H9 (cell line): Measurements from ENCODE around the gene SH3BP5L. TPM values are rescaled to one million over a fixed set of nuclear protein-coding genes. Genes with fewer than 3 reads are reported as not detected.

ENCODE experiments used
- DNase-seq: peaks from one replicate; pipeline ENCODE4 v3.0.0-alpha.2; 2017
- H2AFZ ChIP-seq: one replicate; pipeline ENCODE4 v1.6.1; 2013; ENCODE audit warnings: mild to moderate bottlenecking, low read length, control low read depth, moderate library complexity
- H2AK5ac ChIP-seq: 2 replicates; pipeline ENCODE4 v1.6.1; 2013; ENCODE audit warnings: low read length, control low read depth, mixed read lengths; ENCODE audit not compliant: insufficient read length
- H2BK120ac ChIP-seq: one replicate; pipeline ENCODE4 v1.6.1; 2013; ENCODE audit warnings: low read depth, mild to moderate bottlenecking, low read length, control low read depth, inconsistent platforms; ENCODE audit not compliant: poor library complexity, severe bottlenecking
- H2BK12ac ChIP-seq: 2 replicates; pipeline ENCODE4 v1.6.1; 2013; ENCODE audit warnings: low read length, control low read depth, mixed read lengths, low read depth; ENCODE audit not compliant: insufficient read length
- H2BK15ac ChIP-seq: 2 replicates; pipeline ENCODE4 v1.6.1; 2013; ENCODE audit warnings: low read depth, low read length, control low read depth
- H2BK20ac ChIP-seq: one replicate; pipeline ENCODE4 v1.6.1; 2013; ENCODE audit warnings: low read depth, mild to moderate bottlenecking, low read length, control low read depth, inconsistent platforms; ENCODE audit not compliant: poor library complexity, severe bottlenecking
- H2BK5ac ChIP-seq: 2 replicates; pipeline ENCODE4 v1.6.1; 2013; ENCODE audit warnings: low read length, control low read depth, mixed read lengths; ENCODE audit not compliant: insufficient read length
- H3K14ac ChIP-seq: 2 replicates; pipeline ENCODE4 v1.6.1; 2013; ENCODE audit warnings: low read length, control low read depth; ENCODE audit not compliant: insufficient read depth
- H3K18ac ChIP-seq: 2 replicates; pipeline ENCODE4 v1.6.1; 2013; ENCODE audit warnings: low read depth, mild to moderate bottlenecking, mixed read lengths, low read length, control low read depth; ENCODE audit not compliant: insufficient read length
- H3K23ac ChIP-seq: 2 replicates; pipeline ENCODE4 v1.6.1; 2013; ENCODE audit warnings: low read length, control low read depth, mixed read lengths, low read depth; ENCODE audit not compliant: insufficient read length
- H3K23me2 ChIP-seq: 2 replicates; pipeline ENCODE4 v1.6.1; 2013; ENCODE audit warnings: low read depth, mild to moderate bottlenecking, mixed read lengths, low read length, control low read depth; ENCODE audit not compliant: insufficient read length, poor library complexity, severe bottlenecking
- H3K27ac ChIP-seq: 2 replicates; pipeline ENCODE4 v1.5.1; 2013; ENCODE audit warnings: low read length, control low read depth, mixed read lengths, low read depth; ENCODE audit not compliant: insufficient read length
- H3K27me3 ChIP-seq: 2 replicates; pipeline ENCODE4 v1.6.1; 2013; ENCODE audit warnings: low read length, control low read depth, inconsistent platforms; ENCODE audit not compliant: insufficient read depth
- H3K4ac ChIP-seq: 2 replicates; pipeline ENCODE4 v1.6.1; 2013; ENCODE audit warnings: low read depth, mild to moderate bottlenecking, control low read depth, inconsistent platforms, low read length, moderate library complexity
- H3K4me1 ChIP-seq: 2 replicates; pipeline ENCODE4 v1.6.1; 2013; ENCODE audit warnings: low read length, control low read depth, inconsistent platforms; ENCODE audit not compliant: insufficient read depth
- H3K4me2 ChIP-seq: 2 replicates; pipeline ENCODE4 v1.6.1; 2013; ENCODE audit warnings: low read length, control low read depth, mixed read lengths; ENCODE audit not compliant: insufficient read length, insufficient read depth
- H3K56ac ChIP-seq: 2 replicates; pipeline ENCODE4 v1.6.1; 2013; ENCODE audit warnings: low read depth, mild to moderate bottlenecking, mixed read lengths, low read length, control low read depth; ENCODE audit not compliant: insufficient read length
- H3K79me1 ChIP-seq: 2 replicates; pipeline ENCODE4 v1.6.1; 2013; ENCODE audit warnings: low read depth, mild to moderate bottlenecking, moderate library complexity, low read length, control low read depth, inconsistent platforms; ENCODE audit not compliant: insufficient read depth, poor library complexity, severe bottlenecking
- H3K79me2 ChIP-seq: 2 replicates; pipeline ENCODE4 v1.6.1; 2013; ENCODE audit warnings: low read length, control low read depth, inconsistent platforms; ENCODE audit not compliant: insufficient read depth
- H3K9ac ChIP-seq: 2 replicates; pipeline ENCODE4 v1.6.1; 2013; ENCODE audit warnings: low read length, control low read depth, mixed read lengths; ENCODE audit not compliant: insufficient read length; ENCODE audit errors: extremely low read depth
- H3K9me3 ChIP-seq: one replicate; pipeline ENCODE4 v1.6.1; 2013; ENCODE audit warnings: low read depth, low read length, inconsistent platforms; ENCODE audit not compliant: control insufficient read depth
- H3T11ph ChIP-seq: one replicate; pipeline ENCODE4 v1.6.1; 2013; ENCODE audit warnings: mild to moderate bottlenecking, low read length, control low read depth, inconsistent platforms
- H4K20me1 ChIP-seq: one replicate; pipeline ENCODE4 v1.6.1; 2013; ENCODE audit not compliant: control insufficient read depth, insufficient read length, insufficient read depth
- H4K5ac ChIP-seq: 2 replicates; pipeline ENCODE4 v1.6.1; 2013; ENCODE audit warnings: low read depth, mild to moderate bottlenecking, mixed read lengths, low read length, control low read depth; ENCODE audit not compliant: insufficient read length
- H4K8ac ChIP-seq: replicated peaks from 2 replicates; pipeline ENCODE4 v1.6.1; 2013; ENCODE audit warnings: low read length, control low read depth, mixed read lengths, low read depth; ENCODE audit not compliant: insufficient read length
- H4K91ac ChIP-seq: 2 replicates; pipeline ENCODE4 v1.6.1; 2013; ENCODE audit warnings: low read depth, mild to moderate bottlenecking, moderate library complexity, mixed read lengths, low read length, control low read depth; ENCODE audit not compliant: insufficient read length
- H3K27ac Mint-ChIP-seq, 3 experiments: 2 replicates in 2 of 3; 3 replicates in 1 of 3; pipeline ENCODE4 v1.8.0; 2020 to 2021; ENCODE audit warnings: mixed read lengths in 3 of 3, mild to moderate bottlenecking in 1 of 3, moderate library complexity in 1 of 3
- H3K27me3 Mint-ChIP-seq: 2 replicates; pipeline ENCODE4 v1.8.0; 2021; ENCODE audit warnings: low read depth, mild to moderate bottlenecking, moderate library complexity, mixed read lengths
- H3K36me3 Mint-ChIP-seq, 3 experiments: 2 replicates in 2 of 3; 3 replicates in 1 of 3; pipeline ENCODE4 v1.8.0; 2020 to 2021; ENCODE audit warnings: low read depth in 3 of 3, mixed read lengths in 3 of 3; ENCODE audit not compliant: insufficient read depth in 1 of 3
- H3K4me1 Mint-ChIP-seq, 2 experiments: 2 replicates each; pipeline ENCODE4 v1.8.0; 2020; ENCODE audit warnings: mixed read lengths in 2 of 2
- H3K4me3 Mint-ChIP-seq, 2 experiments: 2 replicates in 1 of 2; 3 replicates in 1 of 2; pipeline ENCODE4 v1.8.0; 2020 to 2021; ENCODE audit warnings: mild to moderate bottlenecking in 2 of 2, mixed read lengths in 2 of 2, moderate library complexity in 1 of 2
- H3K9me3 Mint-ChIP-seq, 2 experiments: 2 replicates in 1 of 2; 3 replicates in 1 of 2; pipeline ENCODE4 v1.8.0; 2020; ENCODE audit warnings: mild to moderate bottlenecking in 2 of 2, mixed read lengths in 2 of 2, moderate library complexity in 1 of 2
- CTCF ChIP-seq: fragments of 200-600 bp; sonication (generic); conservative IDR thresholded peaks from 3 replicates; pipeline ENCODE4 v1.8.0; 2021; ENCODE audit warnings: antibody characterized with exemption, mild to moderate bottlenecking
- WGBS: extraction: QIAGEN DNeasy Blood & Tissue Kit; methylation state at CpG from one replicate; pipeline ENCODE4 v1.1.7; 2013; ENCODE audit warnings: missing lambda C conversion rate, low lambda C conversion rate, mixed read lengths; ENCODE audit not compliant: insufficient read length; ENCODE audit errors: extremely low coverage; 5-methylcytosine and 5-hydroxymethylcytosine counted together
- total RNA-seq: library from RNA; stranded (reverse); gene quantifications from 2 replicates; pipeline ENCODE4 v1.2.1, GENCODE V29; 2021

Gene SH3BP5L
- total RNA-seq, 1 experiment from 2014 or later = 27.6 TPM

- WGBS = no CpG with 5 or more reads among the region's 10 CpGs
- H3K4ac ChIP-seq = no peak overlapping the region
- H2AFZ ChIP-seq = no peak overlapping the region
- DNase-seq = no peak
- H4K8ac ChIP-seq = no peak overlapping the region
- Mint-ChIP-seq H3K9me3 (no peaks in the 10 kb centered on the region), H3K4me3 (no peak overlapping the region; a peak in 1 of 5 replicates), H3K27me3 (no peaks in the 10 kb centered on the region), H3K36me3 (peaks cover 29 to 67% (median 61%) of the 10 kb centered on the region in 3 experiments), H3K27ac (peak overlapping the region; percentile 21 to 90 (median 68); a peak in 6 of 7 replicates), H3K4me1 (peaks cover 21 to 27% of the 10 kb centered on the region in 2 experiments)
- TF ChIP-seq CTCF = no peak
- no peak overlapping the region for H3K27ac ChIP-seq
- H3K79me2 ChIP-seq = no peaks in the 10 kb centered on the region; the same call in 1 of the 2 replicates
- no peak overlapping the region for H2BK5ac ChIP-seq
- no peak overlapping the region for H3K9ac ChIP-seq
- no peak overlapping the region for H4K5ac ChIP-seq
- no peaks in the 10 kb centered on the region for H3K79me1 ChIP-seq
- H2BK12ac ChIP-seq = no peak overlapping the region
- H3T11ph ChIP-seq = no peak overlapping the region
- H4K91ac ChIP-seq = no peak overlapping the region
- H2BK120ac ChIP-seq = no peak overlapping the region
- no peaks in the 10 kb centered on the region for H3K27me3 ChIP-seq
- no peak overlapping the region for H2BK15ac ChIP-seq
- no peak overlapping the region for H3K23ac ChIP-seq
- no peak overlapping the region for H3K56ac ChIP-seq
- no peaks in the 10 kb centered on the region for H4K20me1 ChIP-seq
- H3K4me1 ChIP-seq = peaks cover 2% of the 10 kb centered on the region; the same call in 1 of the 2 replicates
- no peak overlapping the region for H3K4me2 ChIP-seq
- H2BK20ac ChIP-seq = no peak overlapping the region
- H3K23me2 ChIP-seq = no peaks in the 10 kb centered on the region
- no peak overlapping the region for H3K18ac ChIP-seq
- H3K14ac ChIP-seq = no peak overlapping the region
- H3K9me3 ChIP-seq = no peaks in the 10 kb centered on the region
- H2AK5ac ChIP-seq = no peak overlapping the region
Observed at GRCh38 chr1:248815407-248816034, 10.2 kb downstream of the SH3BP5L start.
